Measurements from ENCODE around the gene NETO2. TPM values are rescaled to one million over a fixed set of nuclear protein-coding genes. Genes with fewer than 3 reads are reported as not detected.
A peak's percentile ranks its signal among the peaks of the same experiment; 100 is the strongest.

Gene NETO2
- polyA plus RNA-seq, 3 donors, result 12.4 to 15.7 (median 14.3) TPM

DNA sequence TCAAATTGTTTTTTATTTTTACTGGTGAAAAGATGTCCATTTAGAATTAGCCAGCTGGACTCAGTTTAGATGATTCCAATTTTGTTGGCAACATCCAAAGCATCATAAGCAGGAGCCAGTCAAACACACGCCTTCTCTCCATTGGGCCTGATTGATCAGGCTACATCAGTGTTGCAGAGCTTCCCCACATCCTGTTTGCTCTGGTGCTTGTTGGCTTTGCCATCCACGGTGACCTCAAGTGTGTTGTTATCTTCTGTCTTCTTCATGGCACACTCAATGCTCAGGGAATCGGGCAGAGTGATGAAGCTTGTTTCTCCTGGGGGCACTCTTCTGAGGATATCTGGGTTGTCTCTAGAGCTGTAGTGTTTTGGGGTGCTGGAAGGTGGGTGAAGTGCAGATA lies 6.3 kb upstream of the NETO2 start:
- intact Hi-C loops (cut with micrococcal nuclease), result no loop called here
- H3K27ac Mint-ChIP-seq, result no peak overlapping the region
- Histone ChIP-seq H3K79me2 (ENCODE audit: insufficient read depth, low read length) (no peaks in the 10 kb centered on the region), H3K36me3 (replicated peaks in 1 of 2; ENCODE audit: control insufficient read depth in 1 of 2, insufficient read depth in 2 of 2, low read length in 2 of 2) (peaks cover 18 to 22% of the 10 kb centered on the region in 2 donors), H2AFZ (ENCODE audit: insufficient read depth, low read depth, low read length, poor library complexity, severe bottlenecking) (no peak overlapping the region), H4K20me1 (ENCODE audit: insufficient read depth, low read length) (no peaks in the 10 kb centered on the region), H3K27ac (ENCODE audit: low read depth in 1 of 2, low read length in 2 of 2) (no peak overlapping the region), H3K9me3 (replicated peaks in 1 of 2; ENCODE audit: control insufficient read depth in 1 of 2, insufficient read depth in 1 of 2, low read length in 2 of 2) (peaks cover 0 to 8% of the 10 kb centered on the region in 2 donors), H3K9ac (ENCODE audit: insufficient read depth, low read length, poor library complexity, severe bottlenecking) (no peak overlapping the region), H3K4me2 (replicated peaks; ENCODE audit: extremely low read depth, low read length, poor library complexity, severe bottlenecking) (no peak overlapping the region), H3K4me3 (replicated peaks in 1 of 3; ENCODE audit: low read depth in 2 of 3, low read length in 3 of 3) (no peak overlapping the region), H3K4me1 (ENCODE audit: control insufficient read depth in 1 of 2, insufficient read depth in 2 of 2, low read length in 2 of 2) (no peaks in the 10 kb centered on the region), H3K27me3 (ENCODE audit: control insufficient read depth in 2 of 2, insufficient read depth in 2 of 2, low read length in 2 of 2) (peaks cover 1 to 13% of the 10 kb centered on the region in 2 donors)
- no peak for DNase-seq
- TF ChIP-seq, protein P1, sequence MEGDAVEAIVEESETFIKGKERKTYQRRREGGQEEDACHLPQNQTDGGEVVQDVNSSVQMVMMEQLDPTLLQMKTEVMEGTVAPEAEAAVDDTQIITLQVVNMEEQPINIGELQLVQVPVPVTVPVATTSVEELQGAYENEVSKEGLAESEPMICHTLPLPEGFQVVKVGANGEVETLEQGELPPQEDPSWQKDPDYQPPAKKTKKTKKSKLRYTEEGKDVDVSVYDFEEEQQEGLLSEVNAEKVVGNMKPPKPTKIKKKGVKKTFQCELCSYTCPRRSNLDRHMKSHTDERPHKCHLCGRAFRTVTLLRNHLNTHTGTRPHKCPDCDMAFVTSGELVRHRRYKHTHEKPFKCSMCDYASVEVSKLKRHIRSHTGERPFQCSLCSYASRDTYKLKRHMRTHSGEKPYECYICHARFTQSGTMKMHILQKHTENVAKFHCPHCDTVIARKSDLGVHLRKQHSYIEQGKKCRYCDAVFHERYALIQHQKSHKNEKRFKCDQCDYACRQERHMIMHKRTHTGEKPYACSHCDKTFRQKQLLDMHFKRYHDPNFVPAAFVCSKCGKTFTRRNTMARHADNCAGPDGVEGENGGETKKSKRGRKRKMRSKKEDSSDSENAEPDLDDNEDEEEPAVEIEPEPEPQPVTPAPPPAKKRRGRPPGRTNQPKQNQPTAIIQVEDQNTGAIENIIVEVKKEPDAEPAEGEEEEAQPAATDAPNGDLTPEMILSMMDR (IDR thresholded peaks at IDR 0.05), result no peak
- no peak overlapping the region for H3K4me3 Mint-ChIP-seq
- peaks cover 3% of the 10 kb centered on the region for H3K4me1 Mint-ChIP-seq
- peaks cover 2 to 7% (median 5%) of the 10 kb centered on the region in 7 donors for H3K9me3 Mint-ChIP-seq
- 100% methylated on average over 3 of the region's 3 CpGs for WGBS (ENCODE audit: insufficient coverage)
- peaks cover 8 to 20% (median 12%) of the 10 kb centered on the region in 3 donors for H3K27me3 Mint-ChIP-seq (ENCODE audit: low read depth in 3 of 3)
- H3K36me3 Mint-ChIP-seq, result peaks cover 23 to 31% of the 10 kb centered on the region in 2 donors

DNA sequence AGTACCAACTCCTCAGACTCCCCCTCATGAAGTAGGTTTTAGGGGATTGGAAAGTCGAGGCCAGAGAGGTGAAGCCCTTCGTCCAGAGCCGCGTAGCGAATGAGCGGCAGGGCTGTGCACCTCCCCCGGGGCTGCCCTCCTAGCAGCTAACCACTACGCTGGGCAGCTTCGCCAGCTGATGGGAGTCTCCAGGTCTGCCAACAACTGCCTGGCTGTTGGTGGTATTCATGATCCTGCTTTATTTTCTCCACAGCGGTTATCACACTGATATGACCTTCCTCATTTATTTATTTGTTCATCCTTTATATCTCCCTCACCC lies 773 bp upstream of the NETO2 start:
- no peaks in the 10 kb centered on the region for H3K36me3 ChIP-seq (replicated peaks in 1 of 2; ENCODE audit: control insufficient read depth in 1 of 2, insufficient read depth in 2 of 2, low read length in 2 of 2)
- peaks cover 0 to 4% (median 0%) of the 10 kb centered on the region in 7 donors for H3K9me3 Mint-ChIP-seq
- intact Hi-C loops (cut with micrococcal nuclease), result loop anchor here (5.0 to 10.0 kb wide), 5 partner anchors 107 to 1490 kb away; partner anchors contain the start of genes ABCC12 (in 2 of the 2), DNAJA2 (in 1 of the 2), ITFG1 (in 1 of the 2) and PHKB (in 1 of the 2)
- H3K27ac Mint-ChIP-seq, result peak overlapping the region in 1 of 7 donors; percentile 59
- H3K4me2 ChIP-seq (replicated peaks; ENCODE audit: extremely low read depth, low read length, poor library complexity, severe bottlenecking), result peak overlapping the region; percentile 94
- H4K20me1 ChIP-seq (ENCODE audit: insufficient read depth, low read length), result no peaks in the 10 kb centered on the region
- no peak for DNase-seq
- peak overlapping the region; percentile 81 for H2AFZ ChIP-seq (ENCODE audit: insufficient read depth, low read depth, low read length, poor library complexity, severe bottlenecking)
- peaks cover 26% of the 10 kb centered on the region for H3K79me2 ChIP-seq (ENCODE audit: insufficient read depth, low read length)
- peaks cover 20% of the 10 kb centered on the region for H3K4me1 Mint-ChIP-seq
- peaks cover 13 to 28% (median 20%) of the 10 kb centered on the region in 3 donors for H3K27me3 Mint-ChIP-seq (ENCODE audit: low read depth in 3 of 3)
- WGBS (ENCODE audit: insufficient coverage), result no CpG with 5 or more reads among the region's 10 CpGs
- no peaks in the 10 kb centered on the region for H3K36me3 Mint-ChIP-seq
- H3K4me3 ChIP-seq (replicated peaks in 1 of 3; ENCODE audit: low read depth in 2 of 3, low read length in 3 of 3), result peak overlapping the region; percentile 17 to 69 (median 52)
- TF ChIP-seq, protein P1 (IDR thresholded peaks at IDR 0.05), result no peak
- no peaks in the 10 kb centered on the region for H3K9me3 ChIP-seq (replicated peaks in 1 of 2; ENCODE audit: control insufficient read depth in 1 of 2, insufficient read depth in 1 of 2, low read length in 2 of 2)
- H3K4me1 ChIP-seq (ENCODE audit: control insufficient read depth in 1 of 2, insufficient read depth in 2 of 2, low read length in 2 of 2), result peaks cover 6 to 29% of the 10 kb centered on the region in 2 donors
- H3K27me3 ChIP-seq (ENCODE audit: control insufficient read depth in 2 of 2, insufficient read depth in 2 of 2, low read length in 2 of 2), result peaks cover 5 to 22% of the 10 kb centered on the region in 2 donors
- H3K27ac ChIP-seq (ENCODE audit: low read depth in 1 of 2, low read length in 2 of 2), result no peak overlapping the region
- peak overlapping the region; percentile 80 to 87 for H3K4me3 Mint-ChIP-seq
- peak overlapping the region; percentile 41 for H3K9ac ChIP-seq (ENCODE audit: insufficient read depth, low read length, poor library complexity, severe bottlenecking)

All from CD14-positive monocyte (primary cell).